ENCODE data around the gene IGF2BP3.
"Not testable (repeated sequence)": the region's sequence is repeated elsewhere in the genome, so short reads cannot be mapped to it uniquely, and the experiment has no call there.

Gene IGF2BP3

DNA sequence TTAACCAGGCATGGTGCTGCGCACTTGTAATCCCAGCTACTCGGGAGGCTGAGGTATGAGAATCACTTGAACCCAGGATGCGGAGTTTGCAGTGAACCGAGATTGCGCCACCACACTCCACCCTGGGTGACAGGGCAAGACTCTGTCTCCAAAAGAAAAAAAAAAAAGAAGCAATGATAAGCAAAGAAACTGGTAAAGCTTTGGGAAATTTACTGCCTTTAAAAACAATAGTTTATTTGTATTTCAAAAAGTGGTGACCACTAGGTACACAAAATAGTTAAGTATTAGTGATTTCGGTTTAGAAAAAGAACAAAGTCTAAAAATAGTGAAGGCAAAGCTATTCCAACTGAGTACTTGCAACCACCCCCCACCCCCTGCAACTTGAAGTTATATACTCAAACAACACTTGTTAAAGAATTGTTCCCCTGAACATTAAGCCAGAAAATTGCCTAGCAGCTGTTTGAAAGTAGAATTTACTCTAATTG, 133.4 kb downstream of the IGF2BP3 start:
- no peak for DNase-seq

DNA sequence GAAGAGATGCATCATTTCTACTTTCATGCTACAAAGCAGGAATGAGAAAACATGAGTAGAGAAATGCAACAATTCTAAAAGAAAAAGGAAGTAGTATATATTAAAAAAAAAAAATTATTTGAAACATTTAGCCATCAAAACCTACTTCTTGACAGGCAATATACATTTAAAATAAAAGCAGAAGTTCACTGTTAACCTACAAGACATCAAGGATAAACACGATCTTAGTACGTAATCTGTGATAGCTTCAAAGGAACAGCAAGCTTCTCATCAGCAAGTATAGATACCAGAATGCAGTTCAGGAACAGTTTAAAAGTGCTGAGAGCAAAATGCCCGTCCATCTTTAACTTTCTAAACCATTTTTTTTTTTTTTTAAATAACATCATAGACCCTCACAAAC, 134.2 kb downstream of the IGF2BP3 start:
- no peak for DNase-seq

DNA sequence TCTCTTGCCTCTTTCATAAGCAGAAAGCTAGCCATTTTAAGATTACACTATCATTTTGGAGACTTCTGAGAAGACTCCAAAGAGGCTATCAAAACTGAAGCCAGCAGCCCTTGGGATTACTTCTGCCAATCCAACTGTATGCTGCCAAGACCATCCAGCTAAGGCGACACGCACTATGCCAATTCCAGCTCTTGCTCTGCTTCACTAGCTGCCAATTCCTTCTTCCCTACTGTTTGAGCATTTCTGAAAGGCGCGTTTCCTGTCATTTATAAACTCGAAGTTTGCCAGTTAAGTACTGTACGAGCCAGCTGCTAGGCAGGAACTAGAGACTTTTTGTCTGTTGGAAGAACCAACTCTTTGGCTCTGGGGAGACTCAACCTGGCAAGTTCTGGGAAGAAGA, 134.7 kb downstream of the IGF2BP3 start:
- DNase-seq: no peak

DNA sequence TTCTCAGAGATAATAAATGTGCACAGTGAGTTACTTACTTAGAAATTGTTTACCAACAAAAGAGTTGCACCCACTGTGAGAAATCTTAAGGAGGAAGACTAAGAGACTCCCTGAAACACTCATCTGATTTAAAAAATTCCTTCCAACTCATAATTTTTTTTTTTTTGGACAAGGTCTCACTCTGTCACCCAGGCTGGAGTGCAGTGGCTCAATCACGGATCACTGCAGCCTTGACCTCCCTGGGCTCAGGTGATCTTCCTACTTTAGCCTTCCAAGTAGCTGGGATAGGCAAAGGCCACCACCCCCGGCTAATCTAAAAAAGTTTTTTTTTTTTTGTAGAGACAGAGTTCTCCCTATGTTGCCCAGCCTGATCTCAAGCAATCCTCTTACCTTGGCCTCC, 135.2 kb downstream of the IGF2BP3 start:
- DNase-seq: no peak

DNA sequence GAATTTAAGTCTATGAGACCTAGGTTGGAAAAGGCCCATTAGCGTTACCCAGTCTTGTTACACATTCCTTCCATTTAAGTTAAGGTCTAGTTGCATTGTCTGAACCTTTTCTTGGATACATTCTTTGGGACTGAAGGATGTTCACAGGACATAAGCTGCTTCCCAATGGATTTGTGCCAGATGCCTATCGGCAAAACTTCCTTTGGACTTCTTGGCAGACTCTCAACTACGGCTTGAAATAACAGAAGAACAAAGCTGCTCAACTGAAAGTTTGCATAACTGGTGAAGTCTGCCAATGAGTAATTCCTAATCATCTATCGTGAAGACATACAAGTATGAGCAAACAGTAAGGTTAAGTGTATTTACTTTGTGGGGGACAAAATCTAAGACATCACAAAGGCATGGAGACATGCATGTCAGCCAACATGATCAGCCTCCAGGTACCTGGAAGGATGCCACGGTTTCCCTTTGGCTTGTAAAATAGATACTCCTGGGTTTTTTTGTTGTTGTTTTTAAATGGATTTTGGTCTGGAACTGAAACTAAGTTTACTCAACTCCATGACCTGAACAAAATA, 135.7 kb downstream of the IGF2BP3 start:
- DNase-seq: no peak

DNA sequence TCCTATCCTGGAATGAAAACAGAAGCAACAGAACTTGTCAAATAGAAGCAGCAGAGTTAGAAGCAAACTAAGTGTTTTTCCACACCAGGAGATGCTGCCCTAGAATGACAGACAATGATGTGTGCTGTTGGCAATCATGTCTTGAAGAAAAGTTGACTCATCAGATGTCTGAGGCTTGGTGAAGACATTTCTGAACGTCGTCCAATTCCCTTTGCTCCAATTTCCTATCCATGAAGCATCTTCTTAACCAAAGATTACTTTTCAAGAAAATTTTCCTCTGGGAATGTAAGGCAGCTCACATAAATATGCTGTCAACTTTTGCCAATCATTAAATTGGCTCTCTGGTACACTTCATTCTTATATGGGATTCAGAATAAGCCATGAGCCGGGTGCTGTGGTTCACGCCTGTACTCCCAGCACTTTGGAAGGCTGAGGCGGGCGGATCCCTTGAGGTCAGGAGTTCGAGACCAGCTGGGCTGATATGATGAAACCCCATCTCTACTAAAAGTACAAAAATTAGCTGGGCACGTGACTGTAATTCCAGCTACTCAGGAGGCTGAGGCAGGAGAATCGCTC, 136.5 kb downstream of the IGF2BP3 start:
- DNase-seq: no peak

DNA sequence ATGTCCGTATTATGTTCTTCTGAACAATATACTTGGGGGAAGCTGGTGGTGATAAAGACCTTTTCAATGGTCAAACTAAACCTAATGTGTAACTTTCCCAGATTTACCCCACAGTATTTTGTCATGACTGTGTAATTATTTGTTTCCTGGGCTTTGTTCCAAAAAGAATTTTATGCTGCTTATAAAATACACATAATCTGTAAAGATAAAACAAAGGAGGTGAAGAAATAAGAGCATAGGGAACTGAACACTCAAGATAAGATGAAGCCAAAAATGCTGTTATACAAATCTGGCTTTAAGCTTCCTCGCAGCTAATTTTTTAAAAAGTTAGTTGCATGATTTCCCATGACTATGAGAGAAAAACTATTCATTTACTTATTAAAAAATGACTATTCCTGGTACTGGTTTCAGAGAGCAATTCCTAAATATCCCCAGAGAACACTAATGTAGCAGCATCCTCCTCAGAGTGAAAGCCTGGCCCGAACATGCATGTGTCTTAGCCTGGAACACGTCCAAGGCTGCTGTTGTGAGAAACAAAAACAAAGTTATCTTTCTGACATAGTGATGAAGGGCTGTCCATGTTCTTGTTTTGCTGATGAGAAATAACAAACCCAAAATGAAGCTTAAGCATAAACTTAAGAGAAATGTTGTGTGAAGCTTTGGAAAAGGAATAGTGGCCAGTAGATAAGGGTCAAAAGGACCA, 137.2 kb downstream of the IGF2BP3 start:
- DNase-seq: no peak

DNA sequence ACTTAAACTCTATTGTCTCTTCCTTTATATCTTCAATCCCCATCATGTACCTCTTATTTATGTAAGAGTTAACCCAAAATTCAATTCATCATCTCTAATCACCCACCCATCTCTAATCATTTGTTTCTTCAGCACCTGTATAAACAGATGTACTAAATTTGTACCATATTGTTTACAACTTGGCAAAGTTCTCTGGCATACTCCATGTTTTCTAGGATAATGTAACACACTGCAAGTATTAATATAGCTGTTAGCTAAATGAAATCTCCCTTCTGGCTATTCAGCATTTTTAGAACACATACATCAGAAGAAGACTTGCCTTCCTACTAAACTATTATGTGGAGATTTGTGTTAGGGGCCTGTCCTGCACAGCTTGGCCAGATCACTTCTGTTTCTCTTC, 138.1 kb downstream of the IGF2BP3 start:
- DNase-seq: no peak

DNA sequence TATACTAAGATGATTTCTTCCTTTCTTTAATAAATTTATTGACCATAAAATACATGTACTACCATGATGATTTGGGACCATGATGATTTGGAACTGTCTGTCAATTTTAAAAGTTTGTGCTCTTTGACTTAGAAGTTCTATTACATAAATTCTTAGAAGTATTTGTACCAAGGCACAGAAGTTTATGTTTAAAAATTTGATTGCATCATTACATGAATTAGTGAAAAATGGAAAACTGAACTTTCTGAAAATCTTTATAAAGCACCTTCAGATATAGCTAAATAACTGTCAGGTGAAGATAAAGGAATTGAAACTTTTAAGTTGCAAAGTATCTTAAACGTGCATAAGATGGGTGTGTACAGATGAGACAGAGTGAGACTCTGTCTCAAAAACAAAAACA, 139.2 kb downstream of the IGF2BP3 start:
- DNase-seq: no peak

DNA sequence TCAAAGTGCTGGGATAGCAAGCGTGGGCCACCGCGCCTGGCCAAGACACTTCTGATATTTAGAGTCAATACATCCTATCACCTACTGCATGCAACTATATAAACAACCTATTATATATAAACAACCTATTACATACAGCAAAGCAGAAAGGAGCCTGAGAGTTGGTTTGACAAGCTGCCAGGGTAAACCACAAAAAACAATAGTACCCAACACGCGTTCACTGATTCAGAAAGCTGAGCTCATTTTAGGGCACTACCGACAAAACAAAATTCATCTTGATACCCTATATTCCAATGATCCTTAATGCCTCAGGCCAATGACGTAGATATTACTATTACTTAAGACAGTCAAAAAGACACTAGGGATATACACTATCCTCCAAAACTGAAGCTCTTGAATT, 154.9 kb downstream of the IGF2BP3 start:
- DNase-seq: no peak

DNA sequence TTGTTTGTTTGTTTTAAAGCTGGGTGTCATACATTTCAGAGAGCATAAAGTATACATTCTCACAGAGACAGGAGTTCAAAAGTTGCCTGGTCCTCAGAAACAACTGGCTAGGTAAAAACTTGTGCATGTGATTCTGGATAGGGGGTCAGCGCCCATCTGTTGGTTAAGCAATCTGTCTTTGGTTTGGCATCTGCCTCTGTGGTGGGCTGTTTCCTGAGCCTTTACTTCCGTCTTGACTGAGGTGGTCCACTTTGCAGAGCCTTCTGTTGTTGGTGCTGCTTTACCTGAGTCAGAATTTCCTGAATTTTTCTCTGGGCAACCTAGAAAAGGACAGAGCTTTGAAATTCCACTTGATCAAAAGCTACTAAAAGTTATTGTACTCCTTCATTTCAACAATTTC, 158.2 kb downstream of the IGF2BP3 start:
- not testable (repeated sequence) for DNase-seq

DNA sequence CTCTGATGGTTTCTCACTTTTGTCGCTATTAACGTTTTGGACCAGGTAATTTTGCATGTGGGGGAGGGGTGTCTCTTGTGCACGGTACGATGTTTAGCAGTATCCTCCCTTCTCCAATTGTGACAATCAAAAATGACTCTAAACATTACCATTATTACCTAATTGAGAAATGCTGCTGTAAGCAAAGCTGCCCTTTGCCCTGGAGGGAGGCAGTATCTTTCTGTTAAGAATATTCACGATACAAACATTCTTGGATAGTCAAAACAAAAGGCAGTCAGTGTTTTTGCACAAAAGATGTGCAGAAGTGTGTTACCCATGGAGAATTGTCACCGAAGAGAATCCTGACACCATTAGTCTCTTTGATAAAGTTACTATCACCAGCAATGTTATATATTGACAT, 161.5 kb downstream of the IGF2BP3 start:
- no peak for DNase-seq

DNA sequence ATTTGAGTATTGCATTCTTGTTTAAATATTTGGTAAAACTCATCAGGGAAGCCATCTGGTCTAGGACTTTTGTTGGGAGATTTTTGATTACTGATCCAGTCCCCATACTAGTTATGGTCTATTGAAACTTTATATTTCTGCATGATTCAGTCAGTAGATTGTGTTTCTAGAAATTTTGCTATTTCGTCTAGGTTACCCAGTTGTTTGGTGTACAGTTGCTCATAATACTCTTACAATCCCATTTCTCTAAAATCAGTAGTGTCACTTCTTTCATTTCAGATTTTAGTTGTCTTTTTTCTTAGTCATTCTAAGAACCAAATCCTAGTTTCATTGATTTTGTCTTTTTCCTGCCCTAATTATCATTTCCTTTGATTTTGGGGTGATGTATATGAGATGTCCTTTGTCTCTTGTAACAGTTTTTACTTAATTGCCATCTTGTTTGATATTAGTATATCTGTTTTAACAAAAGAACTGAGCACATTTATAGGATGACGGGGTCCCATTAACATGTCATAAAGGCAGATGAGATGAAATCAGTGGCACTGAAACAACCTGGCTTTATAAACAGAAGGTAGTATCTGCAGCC, 163.3 kb downstream of the IGF2BP3 start:
- DNase-seq: no peak

DNA sequence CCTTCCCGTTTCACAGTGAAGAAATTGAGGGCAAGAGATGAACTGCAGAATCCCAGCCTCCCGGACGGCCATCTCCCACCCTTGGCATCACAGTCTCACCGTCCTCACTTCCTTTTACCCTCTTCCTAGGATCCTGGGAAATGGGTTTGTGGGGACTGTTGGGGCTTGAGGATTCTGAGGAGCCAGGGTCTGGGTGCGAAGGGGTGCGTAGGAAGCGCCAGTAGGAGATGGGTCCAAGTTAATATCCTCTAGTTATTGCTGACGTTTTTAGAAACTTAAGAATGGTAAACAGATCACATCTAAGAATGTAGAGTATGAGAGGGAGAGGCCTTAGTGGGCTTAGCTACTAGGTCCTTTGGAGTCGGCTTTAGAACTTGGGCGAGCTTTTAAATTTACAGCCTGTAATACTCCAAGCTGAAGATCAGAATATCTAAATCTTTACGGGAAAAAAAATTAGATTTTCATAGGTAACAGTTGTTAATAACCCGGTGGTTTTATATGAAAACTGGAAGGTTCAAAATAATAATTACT, 170.5 kb downstream of the IGF2BP3 start:
- no peak for DNase-seq

DNA sequence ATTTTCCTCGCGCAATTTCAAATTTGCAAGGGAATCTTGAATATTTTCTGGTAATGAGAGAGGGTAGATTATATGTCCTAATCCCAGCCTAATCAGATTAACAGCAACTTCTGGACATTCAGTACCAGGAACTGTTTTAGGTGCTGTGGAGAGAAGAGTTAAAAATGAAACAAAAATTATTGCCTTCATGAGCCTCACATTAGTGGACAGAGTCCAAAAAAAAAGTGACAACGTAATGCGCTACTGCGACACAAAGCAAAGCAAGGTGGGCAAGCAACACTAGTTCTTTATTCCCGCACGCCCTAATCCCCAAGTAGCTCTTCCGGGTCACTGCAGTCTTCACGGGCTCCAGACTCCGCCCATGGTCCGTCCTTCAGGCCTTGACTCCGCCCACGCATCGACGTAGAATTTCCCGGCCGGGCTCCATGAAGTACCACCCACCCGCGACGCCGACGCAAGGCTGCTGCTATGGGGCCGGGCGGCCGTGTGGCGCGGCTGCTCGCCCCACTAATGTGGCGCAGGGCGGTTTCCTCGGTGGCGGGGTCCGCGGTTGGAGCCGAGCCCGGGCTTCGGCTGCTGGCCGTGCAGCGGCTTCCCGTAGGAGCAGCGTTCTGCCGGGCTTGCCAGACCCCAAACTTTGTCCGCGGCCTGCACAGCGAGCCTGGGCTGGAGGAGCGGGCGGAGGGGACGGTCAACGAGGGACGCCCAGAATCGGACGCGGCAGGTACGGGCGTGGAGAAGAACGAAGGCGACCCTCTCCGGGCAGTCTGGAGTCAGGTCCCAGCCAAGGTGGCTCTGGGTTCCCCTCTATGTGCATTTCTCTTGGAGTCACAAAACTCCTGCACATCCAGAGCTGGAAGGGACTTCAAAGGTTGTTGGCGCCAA, 171.2 kb downstream of the IGF2BP3 start, which contains the start of gene MALSU1:
TSS of gene MALSU1 (plus strand) at position 455 of the 885 bp plus-strand sequence. CDS start at position 469, 14 bp downstream.
- DNase-seq: peak; percentile 97

DNA sequence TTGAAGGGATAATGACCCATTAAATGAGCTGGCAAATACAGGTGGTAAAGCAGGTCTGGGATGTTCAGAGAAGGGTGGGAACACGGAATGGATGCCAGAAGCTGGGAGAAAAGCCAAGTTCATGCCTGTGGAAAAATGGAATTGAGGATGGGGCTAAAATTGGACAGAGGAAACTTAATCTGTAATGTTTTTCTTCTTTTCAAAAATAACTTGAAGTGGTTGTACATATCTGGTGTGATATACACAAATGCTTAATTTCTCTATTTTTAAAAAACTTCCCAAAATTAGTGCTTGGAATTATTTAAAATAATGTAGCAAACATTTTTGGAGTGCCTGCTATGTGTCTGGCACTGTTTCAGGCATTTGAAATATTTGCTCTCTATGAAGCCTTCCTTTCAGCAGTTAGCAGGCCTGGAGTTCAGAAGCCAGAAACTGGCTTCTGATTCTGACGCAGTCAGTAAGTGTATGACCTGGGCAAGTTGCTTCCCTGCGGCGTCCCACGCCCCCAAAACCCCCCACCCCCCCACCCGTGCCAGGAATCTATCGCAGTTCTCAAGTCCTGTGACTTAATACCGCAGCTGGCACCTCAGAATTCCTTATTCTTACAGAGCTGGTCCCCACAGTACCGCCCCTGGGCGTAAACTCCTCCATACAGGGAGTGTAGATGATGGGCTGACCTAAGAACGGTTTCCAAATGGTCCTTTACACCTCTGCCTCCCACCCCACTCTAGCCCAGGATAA, 172.0 kb downstream of the IGF2BP3 start:
- peak; percentile 58 for DNase-seq

DNA sequence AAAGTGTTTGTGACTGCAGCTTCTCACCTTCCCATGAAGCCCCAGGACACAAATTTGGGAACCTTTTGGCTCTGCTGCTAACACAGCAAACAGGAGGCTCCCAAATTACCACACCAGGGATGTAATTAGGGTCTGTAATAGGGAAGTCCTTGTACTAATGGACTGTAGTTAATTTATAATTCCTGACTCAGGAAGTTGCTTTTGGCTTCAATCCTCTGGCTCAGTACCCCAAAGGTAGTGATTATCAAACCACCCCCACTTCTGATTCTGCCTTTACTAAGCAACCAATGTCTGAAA, 174.9 kb downstream of the IGF2BP3 start:
- no peak for DNase-seq

DNA sequence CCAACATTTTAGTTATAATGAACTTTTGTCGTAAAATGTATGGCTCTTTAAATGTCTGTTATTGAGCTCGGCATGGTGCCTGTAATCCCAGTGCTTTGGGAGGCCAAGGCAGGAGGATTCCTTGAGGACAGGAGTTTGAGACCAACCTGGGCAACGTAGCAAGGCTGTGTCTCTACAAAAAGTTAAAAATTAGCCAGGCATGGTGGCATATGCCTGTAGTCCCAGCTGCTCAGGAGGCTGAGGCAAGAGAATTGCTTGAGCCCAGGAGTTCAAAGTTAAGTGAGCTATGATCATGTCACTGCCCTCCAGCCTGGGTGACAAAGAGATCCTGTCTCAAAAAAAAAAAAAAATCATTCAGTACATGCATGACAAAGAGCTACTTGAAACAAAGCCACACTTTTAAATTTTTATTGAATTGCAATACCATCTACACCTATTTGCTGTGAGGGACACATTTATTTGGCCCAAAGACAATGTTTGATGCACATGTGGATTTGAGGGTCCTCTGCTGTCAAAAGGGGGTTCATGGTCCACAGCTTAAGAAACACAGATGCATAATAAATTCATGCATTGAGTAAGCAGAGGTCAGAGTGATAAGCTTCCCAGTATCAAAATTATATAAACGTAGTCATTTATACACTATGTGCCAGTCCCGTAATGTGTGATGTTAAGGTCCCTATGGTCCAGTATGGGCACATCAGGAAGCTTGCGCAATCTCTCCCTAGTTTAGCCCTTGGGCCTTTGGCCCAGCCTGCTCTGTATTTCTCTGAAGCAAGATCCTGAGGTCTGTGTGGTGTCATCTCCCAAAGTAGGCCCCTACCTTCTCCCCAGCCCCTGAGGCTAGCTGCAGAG, 175.5 kb downstream of the IGF2BP3 start:
- DNase-seq: peak; percentile 64

DNA sequence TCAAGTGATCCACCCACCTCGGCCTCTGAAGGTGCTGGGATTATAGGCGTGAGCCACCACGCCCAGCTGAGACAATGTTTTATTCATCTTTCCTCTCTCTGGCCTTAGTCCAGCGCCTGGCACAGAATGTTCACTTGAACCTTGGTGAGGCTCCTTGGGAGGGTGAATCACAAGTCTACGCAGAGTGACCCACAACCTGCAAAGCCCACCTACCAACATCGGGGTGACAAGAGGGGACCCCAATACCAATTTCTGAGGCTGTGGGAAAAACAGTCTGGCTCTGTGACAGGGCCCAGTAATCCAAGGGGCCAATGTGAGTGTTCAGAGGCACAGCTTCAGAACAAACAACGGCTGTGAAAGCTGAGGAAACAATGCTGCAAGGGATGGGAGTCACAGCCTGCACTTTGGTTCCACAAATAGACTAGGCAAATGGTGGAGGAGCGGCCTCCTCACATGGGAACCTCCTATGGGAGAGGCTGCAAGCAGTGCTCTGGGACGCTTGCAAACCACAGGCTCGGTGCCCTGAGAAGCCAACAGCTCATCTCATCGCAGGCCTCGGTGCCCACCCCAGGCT, 176.7 kb downstream of the IGF2BP3 start:
- DNase-seq: no peak

DNA sequence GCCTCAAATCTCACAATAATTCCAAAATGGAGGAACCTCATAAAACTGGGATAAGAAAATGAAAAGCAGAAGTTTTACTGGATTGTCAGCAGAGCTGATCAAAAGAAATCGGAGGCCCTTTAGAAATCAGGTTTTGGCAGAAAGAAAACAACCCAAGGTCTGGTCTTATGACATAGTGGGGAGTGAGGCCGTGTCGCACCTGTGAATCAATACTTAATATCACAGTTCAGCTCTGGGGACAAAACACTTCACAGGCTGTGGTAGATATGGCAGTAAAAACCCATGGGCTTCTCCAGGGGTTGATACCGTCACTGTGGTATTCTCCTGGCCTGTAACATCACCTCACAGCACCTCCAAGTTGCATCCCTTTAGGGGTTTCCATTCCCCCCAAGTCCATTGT, 177.7 kb downstream of the IGF2BP3 start:
- no peak for DNase-seq

Data from islet precursor cell (in vitro differentiated cells).